Tibial nerve (tissue), 4 donors: ENCODE measurements around the gene NPSR1. TPM values are rescaled to one million over a fixed set of nuclear protein-coding genes. Genes with fewer than 3 reads are reported as not detected.

Source experiments
- DNase-seq, 2 donors: peaks; one replicate each; pipeline ENCODE4 v3.0.0-alpha.2; 2019; ENCODE audit warnings: low spot score in 2 of 2
- H3K27ac ChIP-seq, 4 donors: fragments of 200-600 bp; sonication (generic) in 3 of 4; one replicate each; pipeline ENCODE4 v1.5.1; 2017 to 2019; ENCODE audit warnings: mild to moderate bottlenecking in 1 of 4
- H3K27me3 ChIP-seq, 2 donors: fragments of 200-600 bp; sonication (generic) in 1 of 2; one replicate each; pipeline versions ENCODE4 v1.5.1 to v1.6.0; 2017 to 2019
- H3K36me3 ChIP-seq, 3 donors: fragments of 200-600 bp; sonication (generic); one replicate each; pipeline ENCODE4 v1.5.1; 2018 to 2019
- H3K4me1 ChIP-seq, 4 donors: fragments of 200-600 bp; sonication (generic) in 3 of 4; one replicate each; pipeline ENCODE4 v1.5.1; 2017 to 2019
- H3K4me3 ChIP-seq, 4 donors: fragments of 200-600 bp; sonication (generic) in 3 of 4; one replicate each; pipeline ENCODE4 v1.5.1; 2017 to 2019; ENCODE audit warnings: mild to moderate bottlenecking in 1 of 4, moderate library complexity in 1 of 4
- H3K9me3 ChIP-seq, 4 donors: fragments of 200-600 bp; sonication (generic) in 3 of 4; one replicate each; pipeline ENCODE4 v1.5.1; 2017 to 2019
- EP300 ChIP-seq, 2 donors: sonication (generic); formaldehyde crosslinking; IDR thresholded peaks; one replicate each; pipeline ENCODE4 v1.6.1; 2017; ENCODE audit warnings: antibody characterized with exemption in 2 of 2, mild to moderate bottlenecking in 1 of 2
- POLR2A ChIP-seq, 2 donors: fragments of 450-650 bp; IDR thresholded peaks; one replicate each; pipeline ENCODE4 v1.6.1; 2017; ENCODE audit warnings: antibody characterized with exemption in 2 of 2, mild to moderate bottlenecking in 2 of 2, moderate library complexity in 2 of 2
- WGBS, 2 donors: methylation state at CpG; one replicate each; pipeline ENCODE4 v1.1.5; 2018; 5-methylcytosine and 5-hydroxymethylcytosine counted together
- small RNA-seq: library from RNA; depleted of rRNA; stranded (forward); fragments of <200 nt; gene quantifications from one replicate; pipeline ENCODE3, GENCODE V24; 2016
- total RNA-seq, 4 donors: library from RNA; depleted of rRNA; stranded (reverse); fragments of >200 nt; gene quantifications; one replicate each; pipeline ENCODE4 v1.1.0, GENCODE V29; 2016
- TF ChIP-seq, protein P1 (sequence below), 5 experiments: fragments of 200-600 bp in 3 of 5; fragments of 450-650 bp in 2 of 5; sonication (generic) in 3 of 5; IDR thresholded peaks; one replicate each; pipeline ENCODE4 v1.5.1; 2016 to 2019; ENCODE audit warnings: antibody characterized with exemption in 5 of 5, mild to moderate bottlenecking in 3 of 5, moderate library complexity in 2 of 5

Gene NPSR1
- total RNA-seq, 4 donors from 2014 or later: not detected

GRCh38 chr7:34889951-34890350 is 231.9 kb downstream of the NPSR1 start:
- H3K36me3 ChIP-seq: no peaks in the 10 kb centered on the region
- DNase-seq: no peak
- no peak overlapping the region for H3K4me3 ChIP-seq
- TF ChIP-seq EP300 (IDR thresholded peaks at IDR 0.05): no peak
- TF ChIP-seq, protein P1, sequence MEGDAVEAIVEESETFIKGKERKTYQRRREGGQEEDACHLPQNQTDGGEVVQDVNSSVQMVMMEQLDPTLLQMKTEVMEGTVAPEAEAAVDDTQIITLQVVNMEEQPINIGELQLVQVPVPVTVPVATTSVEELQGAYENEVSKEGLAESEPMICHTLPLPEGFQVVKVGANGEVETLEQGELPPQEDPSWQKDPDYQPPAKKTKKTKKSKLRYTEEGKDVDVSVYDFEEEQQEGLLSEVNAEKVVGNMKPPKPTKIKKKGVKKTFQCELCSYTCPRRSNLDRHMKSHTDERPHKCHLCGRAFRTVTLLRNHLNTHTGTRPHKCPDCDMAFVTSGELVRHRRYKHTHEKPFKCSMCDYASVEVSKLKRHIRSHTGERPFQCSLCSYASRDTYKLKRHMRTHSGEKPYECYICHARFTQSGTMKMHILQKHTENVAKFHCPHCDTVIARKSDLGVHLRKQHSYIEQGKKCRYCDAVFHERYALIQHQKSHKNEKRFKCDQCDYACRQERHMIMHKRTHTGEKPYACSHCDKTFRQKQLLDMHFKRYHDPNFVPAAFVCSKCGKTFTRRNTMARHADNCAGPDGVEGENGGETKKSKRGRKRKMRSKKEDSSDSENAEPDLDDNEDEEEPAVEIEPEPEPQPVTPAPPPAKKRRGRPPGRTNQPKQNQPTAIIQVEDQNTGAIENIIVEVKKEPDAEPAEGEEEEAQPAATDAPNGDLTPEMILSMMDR (IDR thresholded peaks at IDR 0.05): no peak
- 64 to 88% methylated on average over 1 of the region's 1 CpG for WGBS, 2 donors
- H3K27ac ChIP-seq: no peak overlapping the region
- peaks cover 0 to 19% (median 0%) of the 10 kb centered on the region in 4 donors for H3K9me3 ChIP-seq
- no peaks in the 10 kb centered on the region for H3K27me3 ChIP-seq
- H3K4me1 ChIP-seq: no peaks in the 10 kb centered on the region

DNA sequence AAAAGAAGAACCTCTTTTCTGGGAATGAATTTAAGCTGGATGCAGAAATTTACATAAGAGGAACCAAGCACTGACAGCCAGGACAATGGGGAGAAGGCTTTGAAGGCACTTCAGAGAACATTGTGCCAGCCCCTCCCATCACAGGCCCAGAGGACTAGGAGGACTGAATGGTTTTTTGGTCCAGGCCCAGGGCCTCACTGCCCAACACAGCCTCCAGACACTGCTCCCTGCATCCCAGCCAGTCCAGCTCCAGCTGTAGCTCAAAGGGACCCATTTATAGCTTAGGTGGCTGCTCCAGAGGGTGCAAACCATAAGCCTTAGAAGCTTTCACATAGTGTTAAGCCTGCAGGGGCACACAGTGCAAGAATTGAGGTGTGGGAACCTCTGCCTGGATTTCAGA is 237.2 kb downstream of the NPSR1 start:
- Histone ChIP-seq H3K27ac (no peak overlapping the region), H3K9me3 (peaks cover 0 to 30% (median 0%) of the 10 kb centered on the region in 4 donors), H3K36me3 (no peaks in the 10 kb centered on the region), H3K4me3 (no peak overlapping the region), H3K4me1 (no peaks in the 10 kb centered on the region), H3K27me3 (no peaks in the 10 kb centered on the region)
- no peak for TF ChIP-seq EP300 (IDR thresholded peaks at IDR 0.05)
- TF ChIP-seq, protein P1 (IDR thresholded peaks at IDR 0.05): no peak
- TF ChIP-seq POLR2A (IDR thresholded peaks at IDR 0.05): no peak
- DNase-seq: no peak

Small RNAs within 50 kb of the gene (small RNA-seq; reads per million reads assigned to genes)
- gene RF00322 (not detected), gene RN7SL132P (not detected)
